HepG2 (cell line): Measurements from ENCODE around the gene CDCP1. TPM values are rescaled to one million over a fixed set of nuclear protein-coding genes. Genes with fewer than 3 reads are reported as not detected.

ENCODE experiments used
- ATAC-seq: fragments of 200-7000 bp; cut with Tn5 transposase; 3 replicates; pipeline ENCODE4 v1.9.1; 2020; ENCODE audit warnings: mild to moderate bottlenecking, moderate library complexity
- BruUV-seq: library from RNA; stranded (reverse); fragments of 400-500 nt; replicated peaks from 2 replicates; lab custom pipeline; 2021; lab: Mats Ljungman, UMichigan
- CTCF ChIA-PET: fragments of 300-600 bp; formaldehyde crosslinking; extraction: SDS; loops from one replicate; lab custom pipeline; 2021; ENCODE audit warnings: low total read pairs, inconsistent platforms, low intra/inter-chr PET ratio; lab: Yijun Ruan, JAX
- POLR2A ChIA-PET: fragments of 350-600 bp; sonication (Branson Sonifier 250); formaldehyde crosslinking; loops from one replicate; lab custom pipeline; 2020; ENCODE audit warnings: antibody characterized with exemption, inconsistent platforms; lab: Yijun Ruan, JAX
- DNase-seq: peaks from one replicate; pipeline ENCODE4 v3.0.0-alpha.2; 2015; ENCODE audit warnings: low spot score
- FAIRE-seq: peaks from 3 replicates; lab custom pipeline; 2011; peaks lifted over from hg19 to GRCh38; lab: Jason Lieb, UNC
- H2AFZ ChIP-seq: one replicate; pipeline ENCODE4 v1.6.1; 2011; ENCODE audit warnings: low read length, inconsistent platforms
- H3K27ac ChIP-seq: fragments of 300-600 bp; 3 replicates; pipeline ENCODE4 v1.8.0; 2011; ENCODE audit warnings: mixed run types, mild to moderate bottlenecking, mixed read lengths, low read length, inconsistent platforms; ENCODE audit not compliant: insufficient read depth; ENCODE audit errors: extremely low read length
- H3K27me3 ChIP-seq, 2 experiments: fragments of 200-600 bp in 1 of 2; 2 replicates in 1 of 2; 3 replicates in 1 of 2; pipeline versions ENCODE4 v1.6.0 to v1.8.0; 2011; ENCODE audit warnings: low read length in 2 of 2, mild to moderate bottlenecking in 2 of 2, moderate library complexity in 2 of 2, inconsistent platforms in 1 of 2; ENCODE audit not compliant: insufficient read depth in 2 of 2, control insufficient read depth in 1 of 2
- H3K36me3 ChIP-seq, 2 experiments: fragments of 200-600 bp in 1 of 2; replicated peaks in 1 of 2; 2 replicates in 1 of 2; 3 replicates in 1 of 2; pipeline versions ENCODE4 v1.5.1 to v1.8.0; 2011; ENCODE audit warnings: low read length in 2 of 2, inconsistent platforms in 1 of 2; ENCODE audit not compliant: insufficient read depth in 2 of 2, control insufficient read depth in 1 of 2
- H3K4me1 ChIP-seq: 2 replicates; pipeline ENCODE4 v1.5.1; 2012; ENCODE audit warnings: low read length, inconsistent platforms; ENCODE audit not compliant: insufficient read depth
- H3K4me2 ChIP-seq: 2 replicates; pipeline ENCODE4 v1.6.0; 2011; ENCODE audit warnings: low read depth, low read length, inconsistent platforms
- H3K4me3 ChIP-seq, 3 experiments: fragments of 200-600 bp in 1 of 3; sonication (generic), shearing (Covaris generic) in 1 of 3; replicated peaks in 1 of 3; 2 replicates each; pipeline ENCODE4 v1.5.1; 2011 to 2016; ENCODE audit warnings: low read length in 3 of 3, inconsistent platforms in 2 of 3, low read depth in 2 of 3, mild to moderate bottlenecking in 2 of 3, control low read depth in 1 of 3, mixed read lengths in 1 of 3; ENCODE audit not compliant: insufficient read depth in 1 of 3
- H3K79me2 ChIP-seq: one replicate; pipeline ENCODE4 v1.6.1; 2011; ENCODE audit warnings: low read length, inconsistent platforms; ENCODE audit not compliant: insufficient read depth
- H3K9ac ChIP-seq: 2 replicates; pipeline ENCODE4 v1.6.0; 2011; ENCODE audit warnings: mild to moderate bottlenecking, low read depth, low read length, inconsistent platforms; ENCODE audit not compliant: insufficient read depth
- H3K9me3 ChIP-seq: 2 replicates; pipeline ENCODE4 v1.5.1; 2012; ENCODE audit warnings: mild to moderate bottlenecking, low read length
- H4K20me1 ChIP-seq: 2 replicates; pipeline ENCODE4 v1.6.0; 2011; ENCODE audit warnings: inconsistent platforms, mild to moderate bottlenecking, low read length, moderate library complexity; ENCODE audit not compliant: insufficient read depth
- FOSL1 ChIP-seq: sonication (generic); formaldehyde crosslinking; IDR thresholded peaks from 2 replicates; pipeline ENCODE4 v1.9.0; 2021; ENCODE audit warnings: missing genetic modification reagents, borderline replicate concordance
- MAFG ChIP-seq: sonication (generic); formaldehyde crosslinking; IDR thresholded peaks from 2 replicates; pipeline ENCODE4 v1.5.1; 2020; ENCODE audit warnings: mild to moderate bottlenecking, missing genetic modification reagents
- MAFK ChIP-seq, 2 experiments: IDR thresholded peaks in 1 of 2; conservative IDR thresholded peaks in 1 of 2; 2 replicates each; pipeline ENCODE4 v1.6.1; 2011; ENCODE audit warnings: improper control_type of control experiment in 2 of 2, low read length in 2 of 2
- MED8 ChIP-seq: sonication (generic); formaldehyde crosslinking; IDR thresholded peaks from 2 replicates; pipeline ENCODE4 v1.8.1; 2023; ENCODE audit warnings: mild to moderate bottlenecking, missing genetic modification reagents; ENCODE audit not compliant: insufficient replicate concordance
- MLX ChIP-seq: IDR thresholded peaks from 2 replicates; pipeline ENCODE4 v1.6.1; 2016
- NFE2L2 ChIP-seq: fragments of 150-350 bp; IDR thresholded peaks from 2 replicates; pipeline ENCODE4 v1.6.1; 2014; ENCODE audit warnings: low read length
- PAXIP1 ChIP-seq: sonication (generic); formaldehyde crosslinking; conservative IDR thresholded peaks from 2 replicates; pipeline ENCODE4 v1.4.0; 2020; ENCODE audit warnings: mild to moderate bottlenecking, missing genetic modification reagents, moderate library complexity
- PBX3 ChIP-seq: sonication (generic); formaldehyde crosslinking; IDR thresholded peaks from 2 replicates; pipeline ENCODE4 v1.8.1; 2023; ENCODE audit warnings: missing genetic modification reagents, inconsistent platforms, borderline replicate concordance
- POLR2AphosphoS2 ChIP-seq: IDR thresholded peaks from 2 replicates; pipeline ENCODE4 v1.6.1; 2011; ENCODE audit warnings: low read depth, low read length, improper control_type of control experiment
- THAP9 ChIP-seq: sonication (generic); formaldehyde crosslinking; IDR thresholded peaks from 2 replicates; pipeline ENCODE4; 2020; ENCODE audit warnings: missing genetic modification reagents, mild to moderate bottlenecking, borderline replicate concordance
- ZNF253 ChIP-seq: sonication (generic); formaldehyde crosslinking; IDR thresholded peaks from 2 replicates; pipeline ENCODE4 v1.8.0; 2022; ENCODE audit warnings: mild to moderate bottlenecking, missing genetic modification reagents, borderline replicate concordance
- ZNF33A ChIP-seq: sonication (generic); formaldehyde crosslinking; IDR thresholded peaks from 2 replicates; pipeline ENCODE4 v1.5.1; 2020; ENCODE audit warnings: missing genetic modification reagents, mild to moderate bottlenecking, moderate library complexity, borderline replicate concordance
- ZNF780A ChIP-seq: sonication (generic); formaldehyde crosslinking; IDR thresholded peaks from 2 replicates; pipeline ENCODE4 v1.8.0; 2022; ENCODE audit warnings: mild to moderate bottlenecking, missing genetic modification reagents, moderate library complexity
- ZNF788 ChIP-seq: sonication (generic); formaldehyde crosslinking; IDR thresholded peaks from 2 replicates; pipeline ENCODE4 v1.5.0; 2020; ENCODE audit warnings: mild to moderate bottlenecking, missing genetic modification reagents, borderline replicate concordance
- WGBS: methylation state at CpG from one replicate; pipeline ENCODE4 v1.1.6; 2017; ENCODE audit warnings: low lambda C conversion rate; 5-methylcytosine and 5-hydroxymethylcytosine counted together
- in situ Hi-C: cut with HindIII; loops from 2 replicates; pipeline ENCODE4 v1.10.0; 2017; ENCODE audit warnings: low pct_unique_long_range_greater_than_20kb; ENCODE audit not compliant: extremely low pct_ligation_motif_present
- intact Hi-C: fragments of 100-400 bp; cut with micrococcal nuclease; formaldehyde crosslinking; loops from one replicate; pipeline ENCODE4 v1.10.0; 2022; ENCODE audit not compliant: unreplicated experiment
- polyA plus RNA-seq, 8 experiments: library from polyadenylated mRNA; depleted of rRNA in 3 of 8; stranded (reverse) in 7 of 8; unstranded in 1 of 8; fragments of >200 nt; fragmentation: Illumina TruSeq in 4 of 8; extraction: Trizol in 4 of 8; gene quantifications; 2 replicates each; pipeline versions ENCODE4 v1.2.1 to v1.2.3, GENCODE V29; 2011 to 2016; ENCODE audit warnings: low read depth in 4 of 8, missing spikeins in 1 of 8, mixed read lengths in 1 of 8; ENCODE audit not compliant: insufficient read depth in 1 of 8
- total RNA-seq, 5 experiments: library from RNA; depleted of rRNA; stranded (reverse); fragments of >200 nt; fragmentation: Illumina TruSeq; extraction: Trizol; gene quantifications; 2 replicates each; pipeline ENCODE4 v1.2.3, GENCODE V29; 2016; ENCODE audit warnings: low read depth in 1 of 5

CDCP1 gene
- total and polyA plus RNA-seq, 2 of the 13 experiments (the other 11 are each of a cell fraction or from before 2014, with no cell fraction given): 0.11 to 0.18 TPM

- H3K9me3 ChIP-seq: no peaks in the 10 kb centered on the region
- POLR2A ChIA-PET: no interaction called here
- DNase-seq (peak; percentile 7), ATAC-seq (peak; percentile 66), FAIRE-seq (no peak)
- H3K27me3 ChIP-seq: peaks cover 1 to 11% of the 10 kb centered on the region in 2 experiments; a peak in 3 of 5 replicates
- WGBS: 15% methylated on average over 6 of the region's 7 CpGs
- intact Hi-C loops: no loop called here
- no peak overlapping the region for H2AFZ ChIP-seq
- no peak overlapping the region for H3K27ac ChIP-seq
- no peak overlapping the region for H3K9ac ChIP-seq
- H3K79me2 ChIP-seq: no peaks in the 10 kb centered on the region
- H3K4me2 ChIP-seq: peak overlapping the region; percentile 48
- no TSS peak for BruUV-seq
- in situ Hi-C loops: no loop called here
- H3K4me3 ChIP-seq: peak overlapping the region in 1 of 3 experiments; percentile 0; a peak in 1 of 6 replicates
- peaks cover 15% of the 10 kb centered on the region for H3K4me1 ChIP-seq
- H4K20me1 ChIP-seq: no peaks in the 10 kb centered on the region
- CTCF ChIA-PET: no interaction called here
- no peaks in the 10 kb centered on the region for H3K36me3 ChIP-seq
- TF ChIP-seq MAFK (conservative IDR thresholded peaks at IDR 0.05 in 1 of 2, IDR thresholded peaks at IDR 0.05 in 1 of 2; ENCODE audit: low read length in 2 of 2): peak; percentile 88 to 94
- no peak for TF ChIP-seq FOSL1 (CRISPR knock-in tag)
- TF ChIP-seq MLX: no peak
- TF ChIP-seq POLR2AphosphoS2: no peak
- peak; percentile 66; the same call in 1 of the 2 replicates for TF ChIP-seq NFE2L2
- TF ChIP-seq PAXIP1: no peak
- TF ChIP-seq ZNF788: no peak
- TF ChIP-seq ZNF253 (CRISPR knock-in tag): no peak
- no peak for TF ChIP-seq PBX3 (CRISPR knock-in tag)
- TF ChIP-seq ZNF33A (CRISPR knock-in tag): no peak
- peak; percentile 79 for TF ChIP-seq MAFG
- peak; percentile 99 for TF ChIP-seq ZNF780A
- TF ChIP-seq THAP9: no peak
- TF ChIP-seq MED8 (CRISPR knock-in tag): no peak
Observed at GRCh38 chr3:45182915-45183871, 37.0 kb upstream of the CDCP1 start.
